Neutrophil (primary cell): Measurements from ENCODE around the gene PPP6R3.

Experiments
- H3K27ac ChIP-seq: fragments of 200-600 bp; sonication (generic); 2 replicates; pipeline ENCODE4 v1.5.1; 2016; ENCODE audit warnings: mild to moderate bottlenecking, moderate library complexity
- H3K27me3 ChIP-seq: fragments of 200-600 bp; sonication (generic); 2 replicates; pipeline ENCODE4 v1.6.0; 2016; ENCODE audit warnings: mild to moderate bottlenecking
- H3K36me3 ChIP-seq: fragments of 200-600 bp; sonication (generic); 2 replicates; pipeline ENCODE4 v1.5.1; 2017
- H3K4me1 ChIP-seq, 2 experiments: fragments of 200-600 bp in 1 of 2; sonication (generic) in 1 of 2; 1 replicate in 1 of 2; 2 replicates in 1 of 2; pipeline versions ENCODE4 v1.5.1 to v1.6.1; 2013 to 2016; ENCODE audit warnings: low read depth in 1 of 2, low read length in 1 of 2, mild to moderate bottlenecking in 1 of 2, moderate library complexity in 1 of 2; ENCODE audit not compliant: control insufficient read depth in 1 of 2, insufficient read depth in 1 of 2
- H3K4me3 ChIP-seq, 2 experiments: fragments of 200-600 bp in 1 of 2; sonication (generic) in 1 of 2; 1 replicate in 1 of 2; 2 replicates in 1 of 2; pipeline ENCODE4 v1.5.1; 2013 to 2016; ENCODE audit warnings: low read depth in 1 of 2, low read length in 1 of 2, mild to moderate bottlenecking in 1 of 2, moderate library complexity in 1 of 2
- H3K9me3 ChIP-seq: fragments of 200-600 bp; sonication (generic); 2 replicates; pipeline ENCODE4 v1.5.1; 2016
- TF ChIP-seq, protein P1 (sequence below): fragments of 200-600 bp; sonication (generic); IDR thresholded peaks from 2 replicates; pipeline ENCODE4 v1.5.1; 2016; ENCODE audit warnings: antibody characterized with exemption

The PPP6R3 gene

DNA sequence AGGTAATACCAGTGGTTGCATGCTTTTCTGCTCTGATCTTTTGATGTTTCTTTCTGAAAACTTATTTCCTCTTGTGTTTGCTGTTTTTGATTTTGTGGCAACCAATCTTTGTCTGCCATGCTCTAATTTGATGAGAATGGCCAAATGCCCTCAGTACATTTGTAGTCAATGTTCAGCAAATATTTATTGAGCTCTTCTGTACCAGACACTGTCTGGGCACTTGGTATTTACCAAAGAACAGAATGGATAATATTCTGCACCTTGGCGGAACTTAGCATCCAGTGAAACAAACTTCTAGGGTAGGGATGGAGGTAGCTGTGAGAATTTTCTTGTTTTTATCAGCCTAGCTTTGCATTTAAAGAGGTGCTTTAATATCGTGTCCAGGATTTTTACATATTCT lies 19.6 kb downstream of the PPP6R3 start:
- TF ChIP-seq, protein P1, sequence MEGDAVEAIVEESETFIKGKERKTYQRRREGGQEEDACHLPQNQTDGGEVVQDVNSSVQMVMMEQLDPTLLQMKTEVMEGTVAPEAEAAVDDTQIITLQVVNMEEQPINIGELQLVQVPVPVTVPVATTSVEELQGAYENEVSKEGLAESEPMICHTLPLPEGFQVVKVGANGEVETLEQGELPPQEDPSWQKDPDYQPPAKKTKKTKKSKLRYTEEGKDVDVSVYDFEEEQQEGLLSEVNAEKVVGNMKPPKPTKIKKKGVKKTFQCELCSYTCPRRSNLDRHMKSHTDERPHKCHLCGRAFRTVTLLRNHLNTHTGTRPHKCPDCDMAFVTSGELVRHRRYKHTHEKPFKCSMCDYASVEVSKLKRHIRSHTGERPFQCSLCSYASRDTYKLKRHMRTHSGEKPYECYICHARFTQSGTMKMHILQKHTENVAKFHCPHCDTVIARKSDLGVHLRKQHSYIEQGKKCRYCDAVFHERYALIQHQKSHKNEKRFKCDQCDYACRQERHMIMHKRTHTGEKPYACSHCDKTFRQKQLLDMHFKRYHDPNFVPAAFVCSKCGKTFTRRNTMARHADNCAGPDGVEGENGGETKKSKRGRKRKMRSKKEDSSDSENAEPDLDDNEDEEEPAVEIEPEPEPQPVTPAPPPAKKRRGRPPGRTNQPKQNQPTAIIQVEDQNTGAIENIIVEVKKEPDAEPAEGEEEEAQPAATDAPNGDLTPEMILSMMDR, result no peak

DNA sequence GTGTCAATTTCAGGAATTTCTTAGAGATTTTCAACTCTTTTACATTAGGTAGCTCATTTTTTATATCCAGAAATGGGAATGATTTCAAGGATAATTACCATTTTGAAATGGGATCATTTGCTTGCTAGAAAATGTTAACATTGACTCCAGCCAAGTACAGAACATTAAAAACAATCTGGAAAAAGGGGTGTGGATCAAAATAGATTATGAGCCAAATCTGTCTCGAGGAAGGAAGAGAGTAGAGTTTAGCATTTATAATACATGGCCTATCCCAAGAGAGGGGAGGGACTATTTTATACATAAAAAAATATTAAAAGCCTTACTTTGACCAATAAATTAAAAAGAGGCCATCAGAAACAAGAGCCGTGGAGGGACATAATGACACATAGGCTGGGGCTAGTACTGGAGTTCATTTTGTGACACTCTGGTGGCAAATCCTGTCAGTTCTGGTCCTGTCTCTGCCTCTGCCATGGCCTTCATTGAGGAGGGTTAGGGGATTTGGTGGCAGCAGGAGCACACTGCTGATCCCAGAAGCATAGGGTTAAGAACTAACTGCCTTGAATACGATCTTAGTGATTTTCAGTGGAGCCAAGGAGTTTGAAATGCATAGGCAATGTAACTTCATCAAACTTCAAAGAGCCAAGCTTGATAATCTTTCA lies 20.4 kb downstream of the PPP6R3 start:
- Histone ChIP-seq H3K27me3 (no peaks in the 10 kb centered on the region), H3K36me3 (peaks cover 5% of the 10 kb centered on the region), H3K4me1 (no peaks in the 10 kb centered on the region), H3K4me3 (no peak overlapping the region), H3K27ac (no peak overlapping the region), H3K9me3 (no peaks in the 10 kb centered on the region)
- TF ChIP-seq, protein P1, result no peak

More for the DNA sequence above, 19.6 kb downstream of the PPP6R3 start:
- Histone ChIP-seq H3K9me3 (no peaks in the 10 kb centered on the region), H3K27me3 (no peaks in the 10 kb centered on the region), H3K36me3 (peaks cover 5% of the 10 kb centered on the region), H3K4me1 (no peaks in the 10 kb centered on the region), H3K27ac (no peak overlapping the region), H3K4me3 (no peak overlapping the region)

DNA sequence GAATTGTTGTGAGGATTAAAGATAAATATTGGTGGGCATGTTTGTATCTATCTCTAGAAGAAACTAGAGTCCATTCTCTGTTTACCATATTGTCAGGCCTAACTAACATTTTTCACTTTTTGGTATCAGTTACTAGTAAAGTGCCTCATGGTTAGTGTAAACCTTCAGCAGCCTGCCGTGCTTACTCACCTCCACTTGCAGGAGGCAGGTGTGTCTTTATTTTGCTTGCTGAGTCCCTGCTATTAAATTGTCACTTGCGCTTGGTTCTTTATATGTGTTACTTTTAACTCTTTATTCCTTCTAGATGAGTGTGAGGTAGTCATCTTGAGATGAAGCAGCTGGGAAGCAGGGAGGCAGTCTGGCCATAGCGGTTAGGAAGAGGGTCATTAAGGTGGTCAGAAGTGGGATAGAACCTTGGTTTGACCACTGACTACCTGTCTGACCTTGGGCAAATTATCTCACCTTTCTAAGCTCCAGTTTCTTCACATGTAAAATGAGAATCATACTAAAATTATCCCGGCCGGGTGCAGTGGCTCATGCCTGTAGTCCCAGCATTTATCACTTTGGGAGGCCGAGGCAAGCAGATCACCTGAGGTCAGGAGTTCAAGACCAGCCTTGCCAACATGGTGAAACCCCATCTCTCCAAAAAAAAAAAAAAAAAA lies 21.2 kb downstream of the PPP6R3 start:
- H3K4me3 ChIP-seq, result no peak overlapping the region
- H3K27ac ChIP-seq, result no peak overlapping the region
- no peaks in the 10 kb centered on the region for H3K9me3 ChIP-seq
- TF ChIP-seq, protein P1, result no peak
- peaks cover 5% of the 10 kb centered on the region for H3K36me3 ChIP-seq
- H3K4me1 ChIP-seq, result no peaks in the 10 kb centered on the region
- no peaks in the 10 kb centered on the region for H3K27me3 ChIP-seq

DNA sequence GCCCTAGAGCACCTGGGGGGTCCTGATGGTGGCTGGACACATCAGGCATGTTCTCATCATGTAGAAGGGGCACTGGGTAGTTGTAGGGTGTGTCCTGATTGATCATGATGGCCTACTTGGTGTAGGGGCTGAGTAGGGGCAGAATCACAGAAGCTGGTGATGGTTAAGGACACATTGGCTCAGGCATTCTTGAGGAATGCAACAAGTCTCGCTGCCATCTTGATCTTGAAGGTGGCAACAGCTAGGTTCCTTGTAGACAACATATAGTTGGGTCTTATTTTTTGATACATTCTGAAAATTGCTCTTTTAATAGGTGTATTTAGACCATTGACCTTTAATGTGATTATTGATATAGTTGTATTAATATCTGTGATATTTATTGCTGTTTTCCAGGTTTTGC lies 28.1 kb downstream of the PPP6R3 start:
- no peak overlapping the region for H3K27ac ChIP-seq

GRCh38 chr11:68495220-68495729 lies 34.7 kb downstream of the PPP6R3 start:
- TF ChIP-seq, protein P1, result no peak
- peaks cover 16 to 29% of the 10 kb centered on the region in 2 experiments for H3K4me1 ChIP-seq
- H3K4me3 ChIP-seq, result no peak overlapping the region

More for the DNA sequence above, 28.1 kb downstream of the PPP6R3 start:
- Histone ChIP-seq H3K4me3 (no peak overlapping the region), H3K27me3 (no peaks in the 10 kb centered on the region), H3K36me3 (no peaks in the 10 kb centered on the region), H3K9me3 (no peaks in the 10 kb centered on the region), H3K4me1 (no peaks in the 10 kb centered on the region)
- TF ChIP-seq, protein P1, result no peak

More at GRCh38 chr11:68495220-68495729, 34.7 kb downstream of the PPP6R3 start:
- no peaks in the 10 kb centered on the region for H3K27me3 ChIP-seq
- no peaks in the 10 kb centered on the region for H3K36me3 ChIP-seq
- no peaks in the 10 kb centered on the region for H3K9me3 ChIP-seq
- peak overlapping the region; percentile 21 for H3K27ac ChIP-seq
